Measurements from ENCODE around the gene ZNF93.
"Not testable (repeated sequence)": the region's sequence is repeated elsewhere in the genome, so short reads cannot be mapped to it uniquely, and the experiment has no call there.

The ZNF93 gene

DNA sequence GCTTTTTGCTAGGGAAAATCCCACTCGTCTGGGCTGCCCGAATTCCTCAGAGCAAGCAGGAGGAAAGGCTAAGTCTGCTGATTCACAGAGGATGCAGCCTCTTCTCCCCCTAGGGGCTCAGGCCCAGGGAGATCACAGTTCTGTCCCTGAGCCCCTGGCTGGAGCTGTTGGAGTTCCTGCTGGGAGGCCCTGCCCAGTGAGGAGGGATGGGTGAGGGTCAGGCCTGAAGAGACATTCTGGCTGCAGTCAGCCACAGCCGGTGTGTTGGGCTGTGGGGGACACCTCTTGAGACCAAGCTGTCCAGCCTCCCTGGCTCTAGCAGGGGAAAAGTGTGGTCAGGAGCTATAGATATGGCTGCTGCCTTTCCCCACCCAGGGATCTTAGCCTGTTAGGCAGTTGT lies 65.4 kb downstream of the ZNF93 start:
- H3K27me3 Mint-ChIP-seq, H3K36me3 Mint-ChIP-seq, H3K4me1 Mint-ChIP-seq, H3K4me3 Mint-ChIP-seq, H3K27ac Mint-ChIP-seq: not testable (repeated sequence)
- H3K9me3 Mint-ChIP-seq: peaks cover 21% of the 10 kb centered on the region

DNA sequence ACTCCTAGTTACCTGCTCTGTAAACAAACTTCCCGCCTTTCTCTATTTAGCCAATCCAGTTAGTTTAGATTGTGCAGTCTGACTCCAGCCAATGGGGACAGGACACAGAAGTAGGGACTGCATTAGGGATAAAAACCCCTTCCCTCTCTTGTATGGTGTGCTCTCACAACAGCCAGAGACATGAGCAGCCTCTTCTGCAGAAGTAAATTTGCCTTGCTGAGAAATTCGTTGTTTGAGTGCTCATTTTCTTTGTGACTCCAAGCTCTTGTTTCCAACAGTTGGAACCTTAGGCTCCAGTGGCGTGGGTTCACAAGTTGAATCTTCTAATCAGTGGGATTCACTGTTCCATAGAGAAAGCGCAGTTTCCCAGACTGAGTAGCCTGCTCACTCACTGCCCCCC lies 66.1 kb downstream of the ZNF93 start:
- no peaks in the 10 kb centered on the region for H3K4me1 Mint-ChIP-seq
- H3K27ac Mint-ChIP-seq: no peak overlapping the region
- H3K27me3 Mint-ChIP-seq: no peaks in the 10 kb centered on the region
- H3K4me3 Mint-ChIP-seq: no peak overlapping the region
- peaks cover 9% of the 10 kb centered on the region for H3K36me3 Mint-ChIP-seq
- H3K9me3 Mint-ChIP-seq: peaks cover 21% of the 10 kb centered on the region
